Fibroblast of skin of scalp (primary cell): ENCODE measurements around the gene ROBO2.

Source experiments
- DNase-seq: peaks from one replicate; pipeline ENCODE4 v3.0.0-alpha.2; 2013

ROBO2 gene

GRCh38 chr3:77601823-77602415, 562.0 kb downstream of the ROBO2 start:
- DNase-seq = no peak

- no peak for DNase-seq
These were observed 562.8 kb downstream of the ROBO2 start for GRCh38 chr3:77602722-77603121.

GRCh38 chr3:77605308-77605707, 565.4 kb downstream of the ROBO2 start:
- no peak for DNase-seq

- DNase-seq = no peak
These were observed 566.0 kb downstream of the ROBO2 start for GRCh38 chr3:77605865-77606264.

- DNase-seq = no peak
These were observed 566.5 kb downstream of the ROBO2 start for GRCh38 chr3:77606372-77606771.

- DNase-seq = no peak
These were observed 578.8 kb downstream of the ROBO2 start for GRCh38 chr3:77618686-77619085.

GRCh38 chr3:77620009-77620408, 580.1 kb downstream of the ROBO2 start:
- DNase-seq = peak; percentile 43

- DNase-seq = no peak
These were observed 583.6 kb downstream of the ROBO2 start for GRCh38 chr3:77623500-77623899.

GRCh38 chr3:77626157-77626556, 586.3 kb downstream of the ROBO2 start:
- no peak for DNase-seq

- no peak for DNase-seq
These were observed 608.3 kb downstream of the ROBO2 start for GRCh38 chr3:77648214-77648613.

- no peak for DNase-seq
These were observed 608.8 kb downstream of the ROBO2 start for GRCh38 chr3:77648664-77649063.

- no peak for DNase-seq
These were observed 612.7 kb downstream of the ROBO2 start for GRCh38 chr3:77652624-77653023.

- DNase-seq = peak; percentile 76
These were observed 615.5 kb downstream of the ROBO2 start for GRCh38 chr3:77655396-77655795.

GRCh38 chr3:77660718-77661117, 620.8 kb downstream of the ROBO2 start:
- DNase-seq = no peak

- DNase-seq = no peak
These were observed 628.0 kb downstream of the ROBO2 start for GRCh38 chr3:77667901-77668300.

GRCh38 chr3:77668376-77668775, 628.5 kb downstream of the ROBO2 start:
- DNase-seq = no peak

- no peak for DNase-seq
These were observed 632.1 kb downstream of the ROBO2 start for GRCh38 chr3:77672016-77672415.

- DNase-seq = no peak
These were observed 642.3 kb downstream of the ROBO2 start for GRCh38 chr3:77682162-77682561.

- DNase-seq = no peak
These were observed 644.2 kb downstream of the ROBO2 start for GRCh38 chr3:77684115-77684514.

- no peak for DNase-seq
These were observed 645.8 kb downstream of the ROBO2 start for GRCh38 chr3:77685713-77686112.

GRCh38 chr3:77686560-77686959, 646.7 kb downstream of the ROBO2 start:
- no peak for DNase-seq

GRCh38 chr3:77687545-77687944, 647.6 kb downstream of the ROBO2 start:
- no peak for DNase-seq

GRCh38 chr3:77690284-77690845, 650.5 kb downstream of the ROBO2 start:
- DNase-seq = no peak

- no peak for DNase-seq
These were observed 653.2 kb downstream of the ROBO2 start for GRCh38 chr3:77693147-77693546.

GRCh38 chr3:77699125-77699691, 659.3 kb downstream of the ROBO2 start:
- DNase-seq = no peak
